Germinal center (tissue), 1 donor: Measurements from ENCODE around the gene SLC9A1.

Source experiments
- DNase-seq: peaks from one replicate; pipeline ENCODE4 v3.0.0; 2012; ENCODE audit warnings: mixed read lengths, low spot score

SLC9A1 gene

DNA sequence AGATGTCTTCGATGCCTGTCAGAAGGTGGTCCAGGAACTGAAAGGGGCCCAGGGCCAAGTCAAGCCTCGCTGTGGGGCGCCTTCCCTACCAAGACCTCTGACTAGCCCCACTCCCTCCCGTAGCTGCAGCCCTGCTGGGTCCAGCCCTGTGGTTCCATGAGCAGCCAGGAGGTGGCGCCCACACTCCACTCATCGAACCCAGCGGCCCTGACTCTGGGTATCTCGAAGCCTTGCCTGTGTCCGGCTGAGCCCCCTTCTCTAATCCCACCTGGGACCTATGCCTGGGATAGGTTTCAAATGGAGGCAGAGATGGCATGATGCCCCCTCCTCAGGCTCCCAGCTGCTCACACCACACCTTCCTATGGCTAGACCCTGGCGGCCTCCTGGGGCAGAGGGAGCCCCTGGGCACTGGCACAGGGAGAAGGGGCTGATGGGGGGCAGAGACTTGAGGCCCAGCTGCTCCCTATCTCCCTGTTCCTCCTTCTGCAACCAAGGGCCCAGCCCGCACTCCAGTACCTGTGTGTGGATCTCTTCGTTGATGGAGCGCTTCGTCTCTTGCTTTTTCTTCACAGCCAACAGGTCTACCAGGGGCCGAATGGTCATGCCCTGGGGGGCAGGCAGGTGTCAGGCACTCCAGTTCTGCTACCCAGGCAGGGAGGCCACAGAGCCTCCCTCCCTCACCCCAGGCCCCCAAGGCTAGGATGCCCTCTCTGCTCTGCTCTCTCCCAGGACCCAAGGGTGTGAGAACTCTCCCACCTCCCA is 52.0 kb downstream of the SLC9A1 start:
- DNase-seq = peak; percentile 81

DNA sequence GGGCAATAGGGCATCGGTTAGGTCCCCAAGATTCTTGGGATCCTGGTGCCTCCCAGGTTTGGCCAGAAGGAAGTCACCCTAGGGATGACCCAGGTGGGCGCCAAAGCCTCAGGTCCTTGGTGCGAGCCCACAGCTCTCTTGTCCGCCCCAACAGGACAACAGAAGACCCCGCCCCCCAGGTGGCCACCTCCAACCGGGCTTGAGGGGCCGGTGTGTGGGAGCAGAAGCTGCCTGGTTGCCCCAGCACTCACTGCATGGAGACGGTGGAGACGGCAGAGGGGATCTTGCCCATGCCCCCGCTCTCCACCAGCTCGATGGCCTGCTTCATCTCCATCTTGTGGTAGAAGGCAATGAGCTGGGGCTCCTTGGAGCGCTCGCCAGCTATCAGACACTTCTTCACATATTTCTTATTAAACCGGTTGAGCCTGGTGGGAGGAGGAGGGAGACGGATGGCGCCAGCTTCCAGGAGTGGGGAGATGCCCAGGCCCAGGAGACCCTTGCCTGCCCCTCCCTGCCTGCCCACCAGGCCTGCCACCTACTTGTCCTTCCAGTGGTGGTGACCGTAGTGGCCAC is 52.7 kb downstream of the SLC9A1 start:
- no peak for DNase-seq

DNA sequence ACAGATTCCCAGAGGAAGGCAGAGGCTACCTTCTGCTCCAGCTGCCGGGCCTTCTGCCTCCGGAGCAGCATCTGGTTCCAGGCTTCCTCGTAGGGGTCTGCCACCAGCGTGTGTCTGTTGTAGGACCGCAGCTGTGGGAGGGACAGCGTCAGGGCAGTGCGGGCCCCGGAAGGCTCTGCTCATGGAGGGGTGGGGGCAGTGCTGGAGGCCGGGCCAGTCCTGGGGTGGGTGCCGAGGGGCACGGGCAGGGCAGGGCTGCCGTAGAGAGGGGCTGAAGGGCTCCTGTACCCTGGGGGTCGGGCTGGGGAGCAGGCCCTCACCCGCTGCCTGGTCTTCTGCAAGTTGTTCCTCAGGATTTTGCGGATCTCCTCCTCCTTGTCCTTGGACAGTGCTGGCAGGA is 53.2 kb downstream of the SLC9A1 start:
- DNase-seq = no peak

DNA sequence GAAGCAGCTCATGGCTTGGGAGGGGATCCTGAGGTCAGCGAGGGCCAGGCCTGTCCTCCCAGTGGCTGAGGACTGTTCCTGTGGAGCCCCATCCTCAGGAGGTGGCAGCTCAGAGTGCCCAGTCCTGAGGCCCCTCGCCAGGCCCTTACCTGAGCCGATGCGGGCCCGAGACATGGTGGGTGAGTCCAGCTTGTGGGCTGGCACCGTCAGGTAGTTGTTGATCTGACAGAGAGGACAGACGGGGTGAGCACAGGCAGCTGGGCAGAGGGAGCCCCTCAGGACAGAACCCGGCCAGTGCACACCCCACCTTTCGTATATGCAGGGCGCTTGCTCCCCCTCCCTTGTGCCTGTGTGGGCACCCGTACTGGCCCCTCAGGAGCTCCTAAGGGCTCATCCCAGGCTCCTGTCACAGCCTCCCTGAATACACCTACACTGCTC is 53.9 kb downstream of the SLC9A1 start:
- no peak for DNase-seq

- DNase-seq = no peak
These were observed 54.4 kb downstream of the SLC9A1 start for GRCh38 chr1:27100335-27101053.

GRCh38 chr1:27099587-27100334 is 55.2 kb downstream of the SLC9A1 start:
- DNase-seq = peak; percentile 64

DNA sequence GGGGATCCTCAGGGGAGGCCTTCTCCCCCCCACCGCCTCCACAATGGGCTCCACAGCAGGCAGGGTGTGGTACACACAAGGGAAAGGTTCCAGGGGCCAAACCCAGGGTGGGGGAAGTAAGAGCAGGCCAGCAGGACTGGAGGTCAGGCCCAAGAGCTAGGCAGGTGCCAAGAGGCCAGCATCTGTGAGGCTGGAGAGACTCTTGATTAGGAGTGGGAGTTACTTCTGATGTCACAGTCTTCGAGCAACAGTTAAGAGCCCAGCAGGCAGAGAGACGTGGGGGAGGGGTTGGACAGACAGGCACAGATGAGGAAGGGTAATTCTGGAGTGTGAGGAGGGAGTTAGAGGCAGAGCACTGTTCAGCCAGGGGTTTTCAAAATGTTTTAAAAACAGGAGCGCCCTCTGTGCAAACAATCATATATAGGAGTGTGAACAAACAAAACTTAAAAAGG is 55.8 kb downstream of the SLC9A1 start:
- DNase-seq = no peak

DNA sequence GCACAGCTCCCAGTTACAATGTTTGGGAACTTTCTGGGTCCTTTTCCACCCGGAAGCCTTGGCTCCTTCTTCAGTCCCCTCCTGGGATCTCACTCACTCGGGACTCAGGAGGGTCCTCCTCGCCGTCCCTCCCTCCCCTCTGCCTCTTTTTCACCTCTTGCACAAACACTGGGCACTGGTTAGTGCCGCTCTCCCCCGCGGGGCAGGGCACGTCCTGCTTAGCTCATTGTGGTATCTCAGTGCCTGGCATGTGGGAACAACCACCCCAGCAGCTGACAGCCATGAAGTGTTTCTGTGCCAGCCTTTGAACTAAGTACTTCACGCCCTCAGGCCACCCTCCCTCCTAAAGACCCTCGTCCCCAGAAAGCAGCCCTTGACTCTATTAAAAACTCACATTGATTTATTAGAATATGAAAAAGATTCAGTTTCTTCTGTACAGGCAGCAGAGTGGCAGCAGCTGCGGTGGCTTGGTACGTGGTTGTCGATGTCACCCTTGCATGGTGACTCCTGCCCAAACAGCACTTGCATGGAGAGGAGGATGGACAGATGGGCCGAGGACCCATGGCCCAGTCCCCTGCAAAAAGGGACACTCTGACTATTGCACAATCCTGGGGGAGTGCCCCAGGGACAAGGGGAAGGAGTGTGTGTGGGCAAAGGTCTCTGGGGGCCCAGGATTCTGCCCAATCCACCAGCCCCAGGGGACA is 56.3 kb downstream of the SLC9A1 start:
- no peak for DNase-seq

DNA sequence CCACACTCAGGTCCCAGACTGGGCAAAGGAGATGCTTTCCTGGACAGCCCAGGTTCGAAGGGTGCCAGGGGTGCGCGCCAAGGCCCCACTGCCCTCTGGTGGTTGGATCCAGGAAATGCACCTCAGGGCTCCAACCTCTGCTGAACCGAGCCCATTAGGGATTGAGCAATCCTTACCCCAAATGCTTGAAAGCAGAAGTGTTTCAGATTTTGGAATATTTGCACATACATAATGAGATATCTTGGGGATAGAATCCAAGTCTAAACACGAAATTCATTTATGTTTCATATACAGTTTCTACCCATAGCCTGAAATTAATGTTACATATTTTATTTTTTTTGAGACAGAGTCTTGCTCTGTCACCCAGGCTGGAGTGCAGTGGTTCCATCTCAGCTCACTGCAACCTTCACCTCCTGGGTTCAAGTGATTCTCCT is 57.4 kb downstream of the SLC9A1 start:
- peak; percentile 86 for DNase-seq

DNA sequence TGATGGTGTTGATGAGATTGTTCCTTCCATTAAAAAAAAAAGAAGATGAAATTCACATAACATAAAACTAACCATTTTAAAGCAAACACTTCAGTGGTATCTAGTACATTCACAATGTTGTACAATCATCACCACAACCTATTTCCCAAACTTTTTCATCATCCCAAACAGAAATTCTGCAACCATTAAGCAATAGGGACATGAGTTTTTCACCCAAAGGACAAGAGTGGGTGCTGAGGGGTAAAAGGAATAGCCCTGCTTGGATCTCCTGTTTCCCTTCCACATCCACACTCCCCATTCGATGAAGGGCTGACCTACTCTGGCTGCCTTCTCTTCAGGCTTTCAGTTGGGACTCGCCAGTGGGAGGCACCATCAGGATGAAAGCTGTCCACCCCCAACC is 59.3 kb downstream of the SLC9A1 start:
- DNase-seq = no peak

DNA sequence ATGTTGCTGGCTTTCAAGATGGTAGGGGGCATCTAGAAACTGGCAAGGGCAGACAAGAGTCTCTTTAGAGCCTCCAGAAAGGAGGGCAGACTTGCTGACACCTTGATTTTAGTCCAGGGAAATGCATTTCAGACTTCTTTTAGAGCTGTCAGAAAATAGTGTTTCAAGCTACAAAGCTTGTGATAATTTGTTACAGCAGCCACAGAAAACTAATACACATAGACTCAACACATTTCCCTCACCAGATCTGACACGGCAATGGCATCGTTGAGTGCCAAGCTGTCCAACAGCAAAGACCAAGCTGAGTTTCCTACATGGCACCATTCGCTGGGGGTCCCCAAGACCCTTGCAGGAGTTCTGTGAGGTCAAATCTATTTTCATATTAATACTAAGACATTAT is 62.0 kb downstream of the SLC9A1 start:
- no peak for DNase-seq

DNA sequence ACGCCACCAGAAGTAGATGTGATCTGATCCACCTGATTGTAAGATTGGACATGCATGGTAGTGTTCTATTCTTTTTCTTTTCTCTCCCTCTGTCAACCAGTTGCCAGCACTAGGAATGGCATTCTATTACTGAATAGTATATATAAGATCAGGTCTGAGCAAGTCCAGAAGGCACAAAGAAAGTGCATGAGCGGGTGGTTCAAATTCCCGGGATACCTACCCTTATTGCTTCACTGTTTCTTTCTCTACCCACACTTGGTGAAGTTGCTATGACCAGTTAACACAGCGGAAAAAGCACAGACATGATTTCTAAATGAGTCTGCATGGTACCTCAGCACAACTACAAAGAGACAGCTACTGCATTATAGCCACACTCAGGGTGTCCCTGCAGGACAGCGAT is 64.0 kb downstream of the SLC9A1 start:
- no peak for DNase-seq

- no peak for DNase-seq
These were observed 67.3 kb downstream of the SLC9A1 start for GRCh38 chr1:27087371-27088220.

- DNase-seq = no peak
These were observed 68.3 kb downstream of the SLC9A1 start for GRCh38 chr1:27086628-27087027.

- no peak for DNase-seq
These were observed 68.9 kb downstream of the SLC9A1 start for GRCh38 chr1:27086026-27086425.

DNA sequence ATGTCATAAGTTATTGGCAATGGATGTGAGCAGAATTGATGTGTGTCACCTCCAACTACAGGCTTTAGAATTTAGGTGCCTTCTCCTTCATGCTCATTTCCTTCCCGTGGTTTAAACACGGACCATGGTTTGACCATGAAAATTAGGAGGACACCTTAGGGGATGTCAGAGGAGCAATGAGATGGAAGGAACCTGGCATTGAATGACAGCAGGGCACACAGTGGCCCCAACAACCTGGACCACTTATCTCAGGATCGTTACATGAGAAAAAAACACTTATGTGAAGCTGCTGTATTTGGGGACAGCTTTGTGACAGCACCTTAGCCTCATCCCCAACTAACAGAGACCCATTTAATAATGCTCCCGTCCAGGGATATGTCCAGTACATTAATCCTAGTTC is 70.8 kb downstream of the SLC9A1 start:
- DNase-seq = no peak

DNA sequence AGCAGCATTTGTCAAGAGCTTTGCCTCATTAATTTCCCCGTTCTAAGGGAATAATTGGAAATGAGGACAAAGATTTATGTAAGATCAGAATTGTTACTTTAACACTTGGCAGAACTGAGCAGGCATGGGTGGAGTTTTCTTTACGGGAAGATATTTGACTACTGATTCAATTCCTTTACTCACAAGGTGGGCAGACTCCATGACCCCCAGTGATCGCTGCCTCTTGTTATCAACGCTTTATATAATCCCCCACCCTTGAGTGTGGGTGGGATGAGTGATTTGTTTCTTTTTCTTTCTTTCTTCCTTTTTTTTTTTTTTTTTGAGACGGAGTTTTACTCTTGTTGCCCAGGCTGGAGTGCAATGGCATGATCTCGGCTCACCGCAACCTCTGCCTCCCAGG is 77.0 kb downstream of the SLC9A1 start:
- no peak for DNase-seq

DNA sequence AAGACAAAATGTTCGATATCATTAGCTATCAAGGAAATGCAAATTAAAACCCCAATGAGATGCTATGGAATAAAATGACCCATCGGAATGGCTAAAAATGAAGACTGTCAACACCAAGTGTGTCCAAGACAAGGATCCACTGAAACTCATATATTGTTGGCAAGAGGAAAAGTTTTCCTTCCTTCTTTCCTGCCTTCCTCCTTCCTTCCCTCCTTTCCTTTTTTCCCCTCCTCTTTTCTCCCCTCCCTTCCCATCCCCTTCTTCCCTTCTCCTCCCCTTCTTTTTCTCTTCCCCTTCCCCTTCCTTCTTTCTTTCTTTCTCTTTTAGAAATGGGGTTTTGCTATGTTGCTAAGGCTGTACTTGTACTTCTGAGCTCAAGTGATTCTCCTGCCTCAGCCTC is 78.1 kb downstream of the SLC9A1 start:
- DNase-seq = no peak

- DNase-seq = no peak
These were observed 80.6 kb downstream of the SLC9A1 start for GRCh38 chr1:27074175-27074780.

- DNase-seq = no peak
These were observed 83.9 kb downstream of the SLC9A1 start for GRCh38 chr1:27071049-27071416.
